Gastrocnemius medialis (tissue), 4 donors: Measurements from ENCODE around the gene PIP4K2A. TPM values are rescaled to one million over a fixed set of nuclear protein-coding genes. Genes with fewer than 3 reads are reported as not detected.

Source experiments
- ATAC-seq, 2 donors: fragments of 150-250 bp; one replicate each; pipeline ENCODE4 v1.9.1; 2016
- DNase-seq, 2 donors: peaks; one replicate each; pipeline ENCODE4 v3.0.0-alpha.2; 2019
- H3K27ac ChIP-seq, 4 donors: fragments of 200-600 bp; sonication (generic); 1 replicate in 1 of 4; 2 replicates in 3 of 4; pipeline ENCODE4 v1.5.1; 2016 to 2018; ENCODE audit warnings: mild to moderate bottlenecking in 2 of 4, moderate library complexity in 1 of 4
- H3K27me3 ChIP-seq, 3 donors: fragments of 200-600 bp; sonication (generic) in 2 of 3; 1 replicate in 1 of 3; 2 replicates in 2 of 3; pipeline versions ENCODE4 v1.5.1 to v1.6.0; 2016 to 2019; ENCODE audit warnings: mild to moderate bottlenecking in 1 of 3, moderate library complexity in 1 of 3
- H3K36me3 ChIP-seq, 2 donors: fragments of 200-600 bp; sonication (generic) in 1 of 2; one replicate each; pipeline ENCODE4 v1.5.1; 2017 to 2018
- H3K4me1 ChIP-seq, 2 donors: fragments of 200-600 bp; sonication (generic) in 1 of 2; one replicate each; pipeline ENCODE4 v1.5.1; 2016 to 2017; ENCODE audit warnings: mild to moderate bottlenecking in 2 of 2
- H3K4me3 ChIP-seq, 4 donors: fragments of 200-600 bp; sonication (generic) in 3 of 4; 1 replicate in 1 of 4; 2 replicates in 3 of 4; pipeline ENCODE4 v1.5.1; 2016 to 2019; ENCODE audit warnings: mild to moderate bottlenecking in 2 of 4
- H3K9me3 ChIP-seq, 3 donors: fragments of 200-600 bp; sonication (generic) in 2 of 3; 1 replicate in 1 of 3; 2 replicates in 2 of 3; pipeline ENCODE4 v1.5.1; 2016 to 2019
- POLR2A ChIP-seq, 2 donors: fragments of 450-650 bp; IDR thresholded peaks; one replicate each; pipeline ENCODE4 v1.6.1; 2017; ENCODE audit warnings: antibody characterized with exemption in 2 of 2, mild to moderate bottlenecking in 2 of 2, moderate library complexity in 2 of 2
- in situ Hi-C, 4 donors: fragments of 200-750 bp; cut with MboI; loops; one replicate each; pipeline versions ENCODE4 v1.15.0 to v1.8.0; 2017; ENCODE audit warnings: low sequenced_read_pairs in 4 of 4
- intact Hi-C: fragments of 100-400 bp; cut with DNase I; formaldehyde crosslinking; loops from one replicate; pipeline ENCODE4 v1.15.1; 2023; ENCODE audit warnings: low total_unique reads
- total RNA-seq, 4 donors: library from RNA; depleted of rRNA; stranded (reverse); fragments of >200 nt; gene quantifications; one replicate each; pipeline versions ENCODE4 v1.1.0 to v1.2.3, GENCODE V29; 2016
- TF ChIP-seq, protein P1 (sequence below), 5 experiments: fragments of 450-650 bp in 3 of 5; fragments of 200-600 bp in 2 of 5; sonication (generic) in 2 of 5; IDR thresholded peaks in 4 of 5; conservative IDR thresholded peaks in 1 of 5; 1 replicate in 4 of 5; 2 replicates in 1 of 5; pipeline ENCODE4 v1.5.1; 2016 to 2019; ENCODE audit warnings: antibody characterized with exemption in 5 of 5, mild to moderate bottlenecking in 3 of 5, moderate library complexity in 3 of 5

Gene PIP4K2A
- total RNA-seq, 4 donors from 2014 or later: 3.9 to 7.5 (median 4.7) TPM

DNA sequence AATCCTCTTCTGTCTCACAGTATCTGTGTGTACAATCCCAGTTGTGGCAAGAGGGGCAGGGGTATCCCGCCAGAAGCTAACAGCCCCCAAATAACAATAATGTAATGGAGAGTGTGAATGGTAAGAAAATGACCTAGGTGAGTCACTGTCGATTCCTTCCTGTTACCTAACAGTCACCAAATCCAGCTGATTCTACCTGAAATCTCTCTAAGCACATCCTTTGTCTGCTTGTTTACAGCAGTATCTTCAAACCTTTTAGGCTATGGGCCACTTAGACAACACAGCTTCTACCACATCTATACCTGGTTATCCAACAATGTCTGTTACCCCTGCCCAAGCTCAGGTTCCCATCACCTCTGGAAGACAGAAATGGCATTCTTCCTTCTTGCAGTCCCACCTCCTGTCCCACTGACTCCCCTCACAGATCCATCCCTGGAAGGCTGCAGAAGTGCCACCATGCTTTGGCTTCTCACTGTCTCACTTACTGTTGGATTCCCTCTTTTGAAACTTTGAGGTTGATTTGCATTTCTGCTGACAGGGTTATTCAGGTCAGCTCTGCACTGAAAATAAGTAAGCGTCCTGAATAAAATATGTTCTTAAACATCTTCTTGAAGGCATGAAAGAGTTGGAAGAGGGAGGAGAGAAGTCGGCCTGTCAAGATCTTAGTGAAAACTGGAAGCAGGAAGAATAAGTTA is 13.1 kb downstream of the PIP4K2A start:
- Histone ChIP-seq H3K9me3 (no peaks in the 10 kb centered on the region), H3K4me1 (no peaks in the 10 kb centered on the region), H3K27ac (no peak overlapping the region), H3K36me3 (no peaks in the 10 kb centered on the region), H3K4me3 (no peak overlapping the region), H3K27me3 (no peaks in the 10 kb centered on the region)
- intact Hi-C loops: no loop called here
- in situ Hi-C loops: no loop called here
- DNase-seq: no peak
- TF ChIP-seq POLR2A (IDR thresholded peaks at IDR 0.05): no peak
- TF ChIP-seq, protein P1, sequence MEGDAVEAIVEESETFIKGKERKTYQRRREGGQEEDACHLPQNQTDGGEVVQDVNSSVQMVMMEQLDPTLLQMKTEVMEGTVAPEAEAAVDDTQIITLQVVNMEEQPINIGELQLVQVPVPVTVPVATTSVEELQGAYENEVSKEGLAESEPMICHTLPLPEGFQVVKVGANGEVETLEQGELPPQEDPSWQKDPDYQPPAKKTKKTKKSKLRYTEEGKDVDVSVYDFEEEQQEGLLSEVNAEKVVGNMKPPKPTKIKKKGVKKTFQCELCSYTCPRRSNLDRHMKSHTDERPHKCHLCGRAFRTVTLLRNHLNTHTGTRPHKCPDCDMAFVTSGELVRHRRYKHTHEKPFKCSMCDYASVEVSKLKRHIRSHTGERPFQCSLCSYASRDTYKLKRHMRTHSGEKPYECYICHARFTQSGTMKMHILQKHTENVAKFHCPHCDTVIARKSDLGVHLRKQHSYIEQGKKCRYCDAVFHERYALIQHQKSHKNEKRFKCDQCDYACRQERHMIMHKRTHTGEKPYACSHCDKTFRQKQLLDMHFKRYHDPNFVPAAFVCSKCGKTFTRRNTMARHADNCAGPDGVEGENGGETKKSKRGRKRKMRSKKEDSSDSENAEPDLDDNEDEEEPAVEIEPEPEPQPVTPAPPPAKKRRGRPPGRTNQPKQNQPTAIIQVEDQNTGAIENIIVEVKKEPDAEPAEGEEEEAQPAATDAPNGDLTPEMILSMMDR (IDR thresholded peaks at IDR 0.05 in 4 of 5, conservative IDR thresholded peaks at IDR 0.05 in 1 of 5): no peak
- ATAC-seq: no peak

DNA sequence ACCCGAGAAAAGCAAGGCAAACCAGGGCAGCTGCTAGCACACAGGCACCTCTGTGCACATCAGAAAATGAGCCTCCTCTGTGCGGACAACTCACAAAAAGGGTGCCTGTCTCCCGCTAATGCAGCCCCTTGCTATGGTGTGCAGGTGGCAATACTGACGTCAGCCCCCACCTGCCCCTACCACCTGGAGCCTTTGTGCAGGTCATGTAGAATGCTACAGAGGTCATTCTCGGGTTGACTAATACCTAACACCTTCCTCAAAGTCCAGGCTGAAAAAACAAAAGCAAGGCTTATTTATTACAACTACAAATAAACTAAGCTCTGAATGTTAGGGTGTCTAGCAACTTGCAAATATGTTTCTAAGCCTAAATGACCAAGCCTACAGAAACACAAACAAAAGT is 13.9 kb downstream of the PIP4K2A start:
- ATAC-seq: no peak
- Histone ChIP-seq H3K9me3 (no peaks in the 10 kb centered on the region), H3K4me1 (no peaks in the 10 kb centered on the region), H3K4me3 (no peak overlapping the region), H3K27me3 (no peaks in the 10 kb centered on the region), H3K36me3 (no peaks in the 10 kb centered on the region), H3K27ac (no peak overlapping the region)
- no peak for DNase-seq
- in situ Hi-C loops: no loop called here
- TF ChIP-seq POLR2A (IDR thresholded peaks at IDR 0.05): no peak
- TF ChIP-seq, protein P1 (IDR thresholded peaks at IDR 0.05 in 4 of 5, conservative IDR thresholded peaks at IDR 0.05 in 1 of 5): no peak
- intact Hi-C loops: no loop called here

DNA sequence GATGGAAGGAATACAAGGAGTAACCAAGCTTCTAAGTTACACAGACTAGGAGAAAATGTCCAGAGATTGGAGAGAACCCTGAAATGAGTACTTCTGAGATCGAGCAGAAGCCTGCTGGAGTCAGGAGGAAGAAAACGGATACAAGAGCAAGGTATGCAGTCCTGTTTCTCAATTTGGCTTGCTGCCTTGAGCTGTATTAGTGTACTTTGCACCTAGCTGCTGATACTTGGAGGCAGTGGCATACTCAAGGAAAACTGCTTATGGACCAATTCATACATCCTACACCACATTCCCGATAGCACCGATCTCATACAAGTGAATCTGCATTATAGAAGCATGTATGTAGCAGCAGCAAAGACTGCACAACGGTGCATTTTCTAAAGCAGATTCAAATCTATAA is 14.4 kb downstream of the PIP4K2A start:
- Histone ChIP-seq H3K4me3 (no peak overlapping the region), H3K27me3 (no peaks in the 10 kb centered on the region), H3K9me3 (no peaks in the 10 kb centered on the region), H3K36me3 (no peaks in the 10 kb centered on the region), H3K4me1 (no peaks in the 10 kb centered on the region), H3K27ac (no peak overlapping the region)
- TF ChIP-seq, protein P1 (IDR thresholded peaks at IDR 0.05 in 4 of 5, conservative IDR thresholded peaks at IDR 0.05 in 1 of 5): no peak
- no peak for TF ChIP-seq POLR2A (IDR thresholded peaks at IDR 0.05)
- ATAC-seq (no peak), DNase-seq (no peak)
- intact Hi-C loops (no loop called here), in situ Hi-C loops (no loop called here)

DNA sequence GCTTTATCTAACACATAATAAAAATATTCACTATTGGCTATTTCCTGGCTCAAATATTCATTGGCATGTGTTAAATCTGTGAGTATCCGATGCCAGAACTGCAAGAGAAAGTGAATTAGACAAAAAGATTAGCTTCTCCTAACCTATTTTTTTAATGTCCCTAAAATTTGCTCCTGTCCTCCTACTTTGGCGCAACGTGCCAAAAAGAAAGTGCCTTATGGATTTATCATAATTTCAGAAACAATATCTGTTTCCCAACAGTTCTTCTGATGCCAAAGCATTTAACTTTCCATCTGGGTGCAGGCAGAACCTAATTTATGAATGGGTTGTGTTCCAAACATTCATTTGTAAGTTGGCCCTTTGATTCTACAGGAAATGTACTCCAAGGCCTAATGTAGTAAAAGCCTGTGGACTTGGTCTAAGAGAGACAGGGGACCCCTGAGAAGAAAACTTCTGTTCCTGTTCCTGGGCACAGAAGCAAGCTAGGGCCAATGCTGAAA is 15.4 kb downstream of the PIP4K2A start:
- Histone ChIP-seq H3K4me3 (no peak overlapping the region), H3K9me3 (no peaks in the 10 kb centered on the region), H3K27ac (no peak overlapping the region), H3K4me1 (no peaks in the 10 kb centered on the region), H3K36me3 (no peaks in the 10 kb centered on the region), H3K27me3 (no peaks in the 10 kb centered on the region)
- in situ Hi-C loops (no loop called here), intact Hi-C loops (no loop called here)
- no peak for TF ChIP-seq POLR2A (IDR thresholded peaks at IDR 0.05)
- DNase-seq: no peak
- ATAC-seq: no peak

DNA sequence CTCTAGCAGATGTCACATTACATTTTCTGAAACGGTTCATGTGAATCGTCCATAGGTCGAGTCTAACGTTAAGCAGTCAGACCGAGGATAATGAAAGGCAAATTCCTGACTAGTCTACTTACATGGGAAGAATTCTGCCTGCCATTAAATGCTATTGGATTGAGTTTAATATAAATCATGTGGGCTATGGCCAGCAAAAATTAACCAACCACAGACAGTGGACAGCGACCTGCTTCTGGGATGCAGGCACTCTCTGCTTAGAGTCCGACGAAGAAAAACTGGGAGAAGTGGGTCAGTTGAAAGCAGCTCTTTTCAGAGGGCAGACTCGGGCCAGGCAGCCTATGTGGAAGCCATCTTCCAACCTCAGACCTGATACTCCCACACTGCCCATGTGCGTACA is 16.6 kb downstream of the PIP4K2A start:
- no peaks in the 10 kb centered on the region for H3K27me3 ChIP-seq
- H3K36me3 ChIP-seq: no peaks in the 10 kb centered on the region
- TF ChIP-seq POLR2A (IDR thresholded peaks at IDR 0.05): no peak
- TF ChIP-seq, protein P1 (IDR thresholded peaks at IDR 0.05 in 4 of 5, conservative IDR thresholded peaks at IDR 0.05 in 1 of 5): no peak
- no peak overlapping the region for H3K27ac ChIP-seq
- ATAC-seq (no peak), DNase-seq (no peak)
- H3K4me3 ChIP-seq: no peak overlapping the region
- no peaks in the 10 kb centered on the region for H3K4me1 ChIP-seq
- intact Hi-C loops: no loop called here
- no peaks in the 10 kb centered on the region for H3K9me3 ChIP-seq
- in situ Hi-C loops: no loop called here
